OCI-LY1 (cell line): Measurements from ENCODE around the gene RMI1.

Experiments used
- H2AFZ ChIP-seq: fragments of 200-600 bp; sonication (generic), shearing (Covaris generic); 2 replicates; pipeline ENCODE4 v1.6.0; 2014; ENCODE audit warnings: antibody characterized with exemption, mild to moderate bottlenecking, low read length
- H3F3A ChIP-seq: fragments of 200-600 bp; sonication (generic), shearing (Covaris generic); 2 replicates; pipeline ENCODE4 v1.6.0; 2014; ENCODE audit warnings: mild to moderate bottlenecking, antibody characterized with exemption, low read length, moderate library complexity; ENCODE audit not compliant: insufficient read depth
- H3K27ac ChIP-seq: fragments of 200-600 bp; sonication (generic); 2 replicates; pipeline ENCODE4 v1.5.1; 2014; ENCODE audit warnings: low read length, mixed run types, mild to moderate bottlenecking, low read depth; ENCODE audit not compliant: poor library complexity, severe bottlenecking
- H3K27me3 ChIP-seq: fragments of 200-600 bp; sonication (generic); 2 replicates; pipeline ENCODE4 v1.6.0; 2014; ENCODE audit warnings: antibody characterized with exemption, mild to moderate bottlenecking, low read length, moderate library complexity; ENCODE audit not compliant: insufficient read depth
- H3K36me3 ChIP-seq: fragments of 200-600 bp; sonication (generic); 2 replicates; pipeline ENCODE4 v1.6.1; 2014; ENCODE audit warnings: mild to moderate bottlenecking, antibody characterized with exemption, low read length, moderate library complexity, mixed read lengths; ENCODE audit not compliant: insufficient read depth
- H3K4me1 ChIP-seq: fragments of 200-600 bp; sonication (generic); 2 replicates; pipeline ENCODE4 v1.5.1; 2014; ENCODE audit warnings: mild to moderate bottlenecking, low read length, moderate library complexity; ENCODE audit not compliant: insufficient read depth, severe bottlenecking
- H3K4me2 ChIP-seq: fragments of 200-600 bp; sonication (generic), shearing (Covaris generic); 2 replicates; pipeline ENCODE4 v1.6.1; 2014; ENCODE audit warnings: low read length
- H3K4me3 ChIP-seq: fragments of 200-600 bp; sonication (generic); 2 replicates; pipeline ENCODE4 v1.5.1; 2014; ENCODE audit warnings: low read length, low read depth, mild to moderate bottlenecking, mixed read lengths; ENCODE audit not compliant: poor library complexity, severe bottlenecking
- H3K79me2 ChIP-seq: fragments of 200-600 bp; shearing (Covaris generic); 2 replicates; pipeline ENCODE4 v1.6.1; 2016; ENCODE audit warnings: mixed run types, low read length, mixed read lengths; ENCODE audit not compliant: insufficient read depth
- H3K9ac ChIP-seq: fragments of 200-600 bp; sonication (generic), shearing (Covaris generic); 2 replicates; pipeline ENCODE4 v1.6.1; 2014; ENCODE audit warnings: mild to moderate bottlenecking, low read length, mixed read lengths
- H3K9me2 ChIP-seq: fragments of 200-600 bp; sonication (generic), shearing (Covaris generic); 2 replicates; pipeline ENCODE4 v1.6.1; 2014; ENCODE audit warnings: low read depth, mild to moderate bottlenecking, low read length, mixed read lengths
- H3K9me3 ChIP-seq: fragments of 200-600 bp; shearing (Covaris generic); 2 replicates; pipeline ENCODE4 v1.6.1; 2014; ENCODE audit warnings: low read length, mixed read lengths
- H4K20me1 ChIP-seq: fragments of 200-600 bp; sonication (generic), shearing (Covaris generic); 2 replicates; pipeline ENCODE4 v1.6.0; 2016; ENCODE audit warnings: mild to moderate bottlenecking, low read length; ENCODE audit not compliant: insufficient read depth
- EZH2 ChIP-seq: fragments of 200-600 bp; sonication (generic), shearing (Covaris generic); IDR thresholded peaks from 2 replicates; pipeline ENCODE4 v1.8.0; 2017; ENCODE audit warnings: borderline replicate concordance, mixed run types, mild to moderate bottlenecking, antibody characterized with exemption, low read length, moderate library complexity, mixed read lengths
- TF ChIP-seq, protein P1 (sequence below): fragments of 200-600 bp; sonication (generic), shearing (Covaris generic); IDR thresholded peaks from 2 replicates; pipeline ENCODE4 v1.5.1; 2017; ENCODE audit warnings: mild to moderate bottlenecking, antibody characterized with exemption, low read length, moderate library complexity, mixed read lengths

Gene RMI1

DNA sequence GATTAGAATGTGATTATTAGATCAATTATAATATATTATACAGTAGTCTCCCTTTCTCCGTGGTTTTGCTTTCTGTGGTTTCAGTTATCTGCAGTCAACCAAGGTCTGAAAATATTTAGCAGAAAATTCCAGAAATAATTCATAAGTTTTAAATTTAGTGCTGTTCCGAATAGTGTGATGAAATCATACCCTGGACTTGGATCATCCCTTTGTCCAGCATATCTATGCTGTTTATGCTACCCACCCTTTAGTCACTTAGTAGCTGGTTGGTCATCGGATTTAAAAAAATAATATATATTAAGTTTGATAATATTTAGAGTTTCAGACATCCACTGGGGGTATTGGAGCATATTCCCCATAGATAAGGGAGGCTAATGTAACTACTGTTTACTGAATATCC is 19.6 kb downstream of the RMI1 start:
- no peaks in the 10 kb centered on the region for H3K9me2 ChIP-seq
- peaks cover 70% of the 10 kb centered on the region for H3K36me3 ChIP-seq
- no peaks in the 10 kb centered on the region for H3K4me1 ChIP-seq
- peaks cover 22% of the 10 kb centered on the region for H3K79me2 ChIP-seq
- H3K9ac ChIP-seq, result no peak overlapping the region
- no peaks in the 10 kb centered on the region for H4K20me1 ChIP-seq
- no peak overlapping the region for H3K4me2 ChIP-seq
- H3K27me3 ChIP-seq, result no peaks in the 10 kb centered on the region
- H3K4me3 ChIP-seq, result no peak overlapping the region
- H3K27ac ChIP-seq, result no peak overlapping the region
- H3F3A ChIP-seq, result no peaks in the 10 kb centered on the region
- H3K9me3 ChIP-seq, result no peaks in the 10 kb centered on the region
- no peak overlapping the region for H2AFZ ChIP-seq
- TF ChIP-seq EZH2, result no peak
- TF ChIP-seq, protein P1, sequence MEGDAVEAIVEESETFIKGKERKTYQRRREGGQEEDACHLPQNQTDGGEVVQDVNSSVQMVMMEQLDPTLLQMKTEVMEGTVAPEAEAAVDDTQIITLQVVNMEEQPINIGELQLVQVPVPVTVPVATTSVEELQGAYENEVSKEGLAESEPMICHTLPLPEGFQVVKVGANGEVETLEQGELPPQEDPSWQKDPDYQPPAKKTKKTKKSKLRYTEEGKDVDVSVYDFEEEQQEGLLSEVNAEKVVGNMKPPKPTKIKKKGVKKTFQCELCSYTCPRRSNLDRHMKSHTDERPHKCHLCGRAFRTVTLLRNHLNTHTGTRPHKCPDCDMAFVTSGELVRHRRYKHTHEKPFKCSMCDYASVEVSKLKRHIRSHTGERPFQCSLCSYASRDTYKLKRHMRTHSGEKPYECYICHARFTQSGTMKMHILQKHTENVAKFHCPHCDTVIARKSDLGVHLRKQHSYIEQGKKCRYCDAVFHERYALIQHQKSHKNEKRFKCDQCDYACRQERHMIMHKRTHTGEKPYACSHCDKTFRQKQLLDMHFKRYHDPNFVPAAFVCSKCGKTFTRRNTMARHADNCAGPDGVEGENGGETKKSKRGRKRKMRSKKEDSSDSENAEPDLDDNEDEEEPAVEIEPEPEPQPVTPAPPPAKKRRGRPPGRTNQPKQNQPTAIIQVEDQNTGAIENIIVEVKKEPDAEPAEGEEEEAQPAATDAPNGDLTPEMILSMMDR, result no peak

DNA sequence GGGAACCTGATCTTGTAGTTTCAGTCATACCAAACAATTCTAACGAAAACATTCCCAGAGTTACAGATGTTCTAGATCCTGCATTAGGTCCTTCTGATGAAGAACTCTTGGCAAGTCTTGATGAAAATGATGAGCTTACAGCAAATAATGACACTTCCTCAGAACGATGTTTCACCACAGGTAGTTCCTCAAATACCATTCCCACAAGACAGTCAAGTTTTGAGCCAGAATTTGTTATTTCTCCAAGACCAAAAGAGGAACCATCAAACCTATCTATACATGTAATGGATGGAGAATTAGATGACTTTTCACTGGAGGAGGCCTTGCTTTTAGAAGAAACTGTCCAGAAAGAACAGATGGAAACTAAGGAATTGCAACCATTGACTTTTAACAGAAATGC is 21.0 kb downstream of the RMI1 start:
- no peaks in the 10 kb centered on the region for H4K20me1 ChIP-seq
- peaks cover 69% of the 10 kb centered on the region for H3K36me3 ChIP-seq
- H3K4me1 ChIP-seq, result no peaks in the 10 kb centered on the region
- no peaks in the 10 kb centered on the region for H3K9me3 ChIP-seq
- TF ChIP-seq, protein P1, result no peak
- TF ChIP-seq EZH2, result no peak
- H2AFZ ChIP-seq, result no peak overlapping the region
- no peaks in the 10 kb centered on the region for H3K27me3 ChIP-seq
- H3K79me2 ChIP-seq, result peaks cover 12% of the 10 kb centered on the region
- H3K4me2 ChIP-seq, result no peak overlapping the region
- no peak overlapping the region for H3K4me3 ChIP-seq
- no peaks in the 10 kb centered on the region for H3F3A ChIP-seq
- no peak overlapping the region for H3K27ac ChIP-seq
- H3K9ac ChIP-seq, result no peak overlapping the region
- H3K9me2 ChIP-seq, result no peaks in the 10 kb centered on the region

DNA sequence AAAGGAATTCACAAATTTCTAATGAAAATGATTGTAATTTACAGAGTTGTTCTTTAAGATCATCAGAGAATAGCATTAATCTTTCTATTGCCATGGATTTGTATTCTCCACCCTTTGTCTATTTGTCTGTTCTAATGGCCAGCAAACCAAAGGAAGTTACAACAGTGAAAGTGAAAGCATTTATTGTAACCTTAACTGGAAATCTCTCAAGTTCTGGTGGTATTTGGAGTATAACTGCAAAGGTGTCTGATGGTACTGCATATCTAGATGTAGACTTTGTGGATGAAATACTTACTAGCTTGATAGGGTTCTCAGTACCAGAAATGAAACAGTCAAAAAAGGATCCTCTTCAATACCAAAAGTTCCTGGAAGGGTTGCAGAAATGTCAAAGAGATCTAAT is 21.7 kb downstream of the RMI1 start:
- H2AFZ ChIP-seq, result no peak overlapping the region
- H3F3A ChIP-seq, result no peaks in the 10 kb centered on the region
- H3K4me3 ChIP-seq, result no peak overlapping the region
- no peaks in the 10 kb centered on the region for H3K9me3 ChIP-seq
- no peaks in the 10 kb centered on the region for H3K4me1 ChIP-seq
- TF ChIP-seq EZH2, result no peak
- TF ChIP-seq, protein P1, result no peak
- no peak overlapping the region for H3K4me2 ChIP-seq
- no peaks in the 10 kb centered on the region for H3K9me2 ChIP-seq
- no peaks in the 10 kb centered on the region for H3K27me3 ChIP-seq
- peaks cover 68% of the 10 kb centered on the region for H3K36me3 ChIP-seq
- H3K9ac ChIP-seq, result no peak overlapping the region
- H4K20me1 ChIP-seq, result no peaks in the 10 kb centered on the region
- no peak overlapping the region for H3K27ac ChIP-seq
- peaks cover 10% of the 10 kb centered on the region; the same call in 1 of the 2 replicates for H3K79me2 ChIP-seq
